Measurements from ENCODE around the gene TMPRSS11E. TPM values are rescaled to one million over a fixed set of nuclear protein-coding genes. Genes with fewer than 3 reads are reported as not detected.

Gene TMPRSS11E
- total RNA-seq, 1 donor from 2014 or later = not detected

GRCh38 chr4:68461790-68462189, 14.5 kb downstream of the TMPRSS11E start:
- Mint-ChIP-seq H3K27me3 (ENCODE audit: low read depth) (peaks cover 8% of the 10 kb centered on the region), H3K36me3 (ENCODE audit: low read depth) (no peaks in the 10 kb centered on the region), H3K4me1 (ENCODE audit: low read depth) (no peaks in the 10 kb centered on the region), H3K27ac (ENCODE audit: unreplicated experiment) (no peak overlapping the region), H3K9me3 (ENCODE audit: low read depth) (no peaks in the 10 kb centered on the region), H3K4me3 (ENCODE audit: unreplicated experiment) (no peak overlapping the region)
- DNase-seq (ENCODE audit: low spot score) = no peak
- TF ChIP-seq, protein P1, sequence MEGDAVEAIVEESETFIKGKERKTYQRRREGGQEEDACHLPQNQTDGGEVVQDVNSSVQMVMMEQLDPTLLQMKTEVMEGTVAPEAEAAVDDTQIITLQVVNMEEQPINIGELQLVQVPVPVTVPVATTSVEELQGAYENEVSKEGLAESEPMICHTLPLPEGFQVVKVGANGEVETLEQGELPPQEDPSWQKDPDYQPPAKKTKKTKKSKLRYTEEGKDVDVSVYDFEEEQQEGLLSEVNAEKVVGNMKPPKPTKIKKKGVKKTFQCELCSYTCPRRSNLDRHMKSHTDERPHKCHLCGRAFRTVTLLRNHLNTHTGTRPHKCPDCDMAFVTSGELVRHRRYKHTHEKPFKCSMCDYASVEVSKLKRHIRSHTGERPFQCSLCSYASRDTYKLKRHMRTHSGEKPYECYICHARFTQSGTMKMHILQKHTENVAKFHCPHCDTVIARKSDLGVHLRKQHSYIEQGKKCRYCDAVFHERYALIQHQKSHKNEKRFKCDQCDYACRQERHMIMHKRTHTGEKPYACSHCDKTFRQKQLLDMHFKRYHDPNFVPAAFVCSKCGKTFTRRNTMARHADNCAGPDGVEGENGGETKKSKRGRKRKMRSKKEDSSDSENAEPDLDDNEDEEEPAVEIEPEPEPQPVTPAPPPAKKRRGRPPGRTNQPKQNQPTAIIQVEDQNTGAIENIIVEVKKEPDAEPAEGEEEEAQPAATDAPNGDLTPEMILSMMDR (IDR thresholded peaks at IDR 0.05) = no peak

DNA sequence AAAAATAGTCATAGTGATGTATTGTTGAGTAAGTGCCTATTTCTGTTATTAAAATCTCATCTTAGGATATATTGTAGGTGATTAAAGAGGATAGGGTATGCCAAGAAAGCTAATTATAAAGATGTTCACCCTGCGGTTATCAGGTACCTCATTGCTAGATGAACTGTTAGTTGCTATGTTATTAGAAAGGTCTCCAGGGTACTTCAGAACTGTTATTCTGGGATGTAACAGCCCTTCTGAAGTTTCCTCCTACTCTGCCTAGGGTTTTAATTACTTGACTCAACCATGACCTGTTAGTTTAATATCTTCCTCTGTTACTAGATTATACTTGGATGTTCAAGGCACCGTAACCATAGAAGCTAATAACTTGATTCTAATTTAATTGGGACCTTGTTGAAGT, 15.4 kb downstream of the TMPRSS11E start:
- Mint-ChIP-seq H3K27ac (ENCODE audit: unreplicated experiment) (no peak overlapping the region), H3K27me3 (ENCODE audit: low read depth) (peaks cover 5% of the 10 kb centered on the region), H3K9me3 (ENCODE audit: low read depth) (no peaks in the 10 kb centered on the region), H3K4me1 (ENCODE audit: low read depth) (no peaks in the 10 kb centered on the region), H3K36me3 (ENCODE audit: low read depth) (no peaks in the 10 kb centered on the region), H3K4me3 (ENCODE audit: unreplicated experiment) (no peak overlapping the region)
- TF ChIP-seq, protein P1 (IDR thresholded peaks at IDR 0.05) = no peak
- DNase-seq (ENCODE audit: low spot score) = no peak

GRCh38 chr4:68463796-68464195, 16.5 kb downstream of the TMPRSS11E start:
- no peak for DNase-seq (ENCODE audit: low spot score)
- no peak overlapping the region for H3K4me3 Mint-ChIP-seq (ENCODE audit: unreplicated experiment)
- peaks cover 5% of the 10 kb centered on the region for H3K27me3 Mint-ChIP-seq (ENCODE audit: low read depth)
- H3K4me1 Mint-ChIP-seq (ENCODE audit: low read depth) = no peaks in the 10 kb centered on the region
- no peak overlapping the region for H3K27ac Mint-ChIP-seq (ENCODE audit: unreplicated experiment)
- H3K9me3 Mint-ChIP-seq (ENCODE audit: low read depth) = no peaks in the 10 kb centered on the region
- H3K36me3 Mint-ChIP-seq (ENCODE audit: low read depth) = no peaks in the 10 kb centered on the region
- TF ChIP-seq, protein P1 (IDR thresholded peaks at IDR 0.05) = no peak

DNA sequence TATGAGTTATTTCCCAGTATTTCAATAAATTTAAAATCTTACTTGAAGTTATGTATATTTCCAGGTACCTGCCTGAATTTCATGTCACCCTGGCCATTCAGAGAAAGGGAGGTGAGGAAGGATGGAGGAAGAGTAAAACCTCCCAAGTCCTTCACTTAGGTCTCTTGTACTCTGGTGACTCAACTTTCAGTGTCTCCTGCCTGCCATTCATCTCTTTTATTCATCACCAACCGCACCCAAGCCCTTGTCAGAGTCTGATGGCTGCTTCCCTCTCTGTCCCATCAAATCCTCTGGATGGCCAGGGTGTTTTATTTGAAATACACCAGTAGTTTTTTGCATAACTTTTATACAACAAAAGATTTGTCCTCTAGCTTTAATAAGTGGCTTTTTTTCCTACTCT, 17.8 kb downstream of the TMPRSS11E start:
- TF ChIP-seq, protein P1 (IDR thresholded peaks at IDR 0.05) = no peak
- Mint-ChIP-seq H3K9me3 (ENCODE audit: low read depth) (peaks cover 6% of the 10 kb centered on the region), H3K27me3 (ENCODE audit: low read depth) (peaks cover 4% of the 10 kb centered on the region), H3K4me1 (ENCODE audit: low read depth) (no peaks in the 10 kb centered on the region), H3K4me3 (ENCODE audit: unreplicated experiment) (no peak overlapping the region), H3K27ac (ENCODE audit: unreplicated experiment) (no peak overlapping the region), H3K36me3 (ENCODE audit: low read depth) (no peaks in the 10 kb centered on the region)
- DNase-seq (ENCODE audit: low spot score) = no peak

DNA sequence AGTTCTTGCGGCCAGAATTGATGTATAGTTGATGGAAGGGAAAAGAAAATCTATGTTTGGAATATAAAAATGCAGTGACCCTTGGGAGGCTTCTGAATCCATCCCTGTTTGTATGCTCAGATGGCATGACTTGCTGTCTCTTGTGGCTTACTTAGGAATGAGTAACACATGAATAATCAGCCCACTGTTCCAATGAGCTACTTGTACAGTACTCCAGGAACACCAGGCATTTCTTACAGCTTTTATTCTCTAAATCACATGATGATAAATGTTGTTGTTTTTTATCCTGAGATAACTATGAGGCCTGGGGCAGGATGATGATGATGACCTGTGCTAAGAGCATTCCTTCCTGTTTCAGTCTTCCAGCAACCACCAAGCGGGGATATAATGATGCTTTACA, 18.9 kb downstream of the TMPRSS11E start:
- H3K27ac Mint-ChIP-seq (ENCODE audit: unreplicated experiment) = no peak overlapping the region
- peaks cover 8% of the 10 kb centered on the region for H3K27me3 Mint-ChIP-seq (ENCODE audit: low read depth)
- peaks cover 6% of the 10 kb centered on the region for H3K9me3 Mint-ChIP-seq (ENCODE audit: low read depth)
- no peak for DNase-seq (ENCODE audit: low spot score)
- H3K36me3 Mint-ChIP-seq (ENCODE audit: low read depth) = no peaks in the 10 kb centered on the region
- no peaks in the 10 kb centered on the region for H3K4me1 Mint-ChIP-seq (ENCODE audit: low read depth)
- TF ChIP-seq, protein P1 (IDR thresholded peaks at IDR 0.05) = no peak
- H3K4me3 Mint-ChIP-seq (ENCODE audit: unreplicated experiment) = no peak overlapping the region

Measured in chondrocyte (in vitro differentiated cells).